SU-DHL-6 (cell line): Measurements from ENCODE around the gene LGR4.

Experiments
- H2AFZ ChIP-seq: fragments of 200-600 bp; sonication (generic); 2 replicates; pipeline ENCODE4 v1.6.1; 2014; ENCODE audit warnings: low read depth, mild to moderate bottlenecking, moderate library complexity, mixed read lengths, antibody characterized with exemption, low read length; ENCODE audit not compliant: severe bottlenecking
- H3F3A ChIP-seq: fragments of 200-600 bp; shearing (Covaris generic); 2 replicates; pipeline ENCODE4 v1.6.0; 2016; ENCODE audit warnings: antibody characterized with exemption, mild to moderate bottlenecking; ENCODE audit not compliant: insufficient read depth
- H3K27ac ChIP-seq: fragments of 200-600 bp; sonication (generic); 2 replicates; pipeline ENCODE4 v1.5.1; 2016; ENCODE audit warnings: low read depth, mild to moderate bottlenecking, low read length, moderate library complexity, mixed read lengths
- H3K27me3 ChIP-seq: fragments of 200-600 bp; sonication (generic), shearing (Covaris generic); 2 replicates; pipeline ENCODE4 v1.6.0; 2014; ENCODE audit warnings: mild to moderate bottlenecking, low read length
- H3K36me3 ChIP-seq: fragments of 200-600 bp; sonication (generic); 2 replicates; pipeline ENCODE4 v1.6.1; 2014; ENCODE audit warnings: mild to moderate bottlenecking, low read length, mixed read lengths
- H3K4me2 ChIP-seq: fragments of 300-600, 200-600 bp; shearing (Covaris generic), sonication (generic); 2 replicates; pipeline ENCODE4 v1.6.0; 2014; ENCODE audit warnings: low read length, low read depth, mild to moderate bottlenecking; ENCODE audit not compliant: poor library complexity, severe bottlenecking
- H3K4me3 ChIP-seq: fragments of 200-600 bp; sonication (generic); 2 replicates; pipeline ENCODE4 v1.5.1; 2014; ENCODE audit warnings: antibody characterized with exemption, low read length, mild to moderate bottlenecking, mixed read lengths; ENCODE audit not compliant: insufficient read depth, poor library complexity, severe bottlenecking
- H3K79me2 ChIP-seq: fragments of 200-600 bp; sonication (generic); 2 replicates; pipeline ENCODE4 v1.6.1; 2014; ENCODE audit warnings: mild to moderate bottlenecking, low read length, moderate library complexity; ENCODE audit not compliant: insufficient read depth
- H3K9ac ChIP-seq: fragments of 200-600 bp; sonication (generic); 2 replicates; pipeline ENCODE4 v1.7.0; 2014; ENCODE audit warnings: mild to moderate bottlenecking, low read length
- H3K9me2 ChIP-seq: fragments of 200-600 bp; sonication (generic); replicated peaks from 2 replicates; pipeline ENCODE4 v1.6.1; 2014; ENCODE audit warnings: low read length; ENCODE audit not compliant: insufficient read depth
- H3K9me3 ChIP-seq: fragments of 200-600 bp; sonication (generic); 2 replicates; pipeline ENCODE4 v1.6.1; 2014; ENCODE audit warnings: low read length, mixed read lengths; ENCODE audit not compliant: insufficient read depth
- H4K20me1 ChIP-seq: fragments of 200-600 bp; sonication (generic); 2 replicates; pipeline ENCODE4 v1.6.1; 2014; ENCODE audit warnings: low read depth, mild to moderate bottlenecking, antibody characterized with exemption, low read length, moderate library complexity, mixed read lengths
- EZH2phosphoT487 ChIP-seq: fragments of 200-600 bp; sonication (generic), shearing (Covaris generic); conservative IDR thresholded peaks from 2 replicates; pipeline ENCODE4 v1.6.1; 2018; ENCODE audit warnings: mild to moderate bottlenecking, antibody characterized with exemption, low read length, moderate library complexity, mixed read lengths
- TF ChIP-seq, protein P1 (sequence below): fragments of 200-600 bp; sonication (generic); IDR thresholded peaks from one replicate; pipeline ENCODE4 v1.5.1; 2017; ENCODE audit warnings: antibody characterized with exemption, mild to moderate bottlenecking, low read length, moderate library complexity; ENCODE audit not compliant: insufficient read depth, poor library complexity, severe bottlenecking

The LGR4 gene

GRCh38 chr11:27392278-27393114, 80.1 kb downstream of the LGR4 start:
- Histone ChIP-seq H3K4me2 (no peak overlapping the region), H3K9me3 (no peaks in the 10 kb centered on the region), H4K20me1 (no peaks in the 10 kb centered on the region), H3K79me2 (no peaks in the 10 kb centered on the region), H2AFZ (no peak overlapping the region), H3K4me3 (no peak overlapping the region), H3F3A (no peaks in the 10 kb centered on the region), H3K27me3 (no peaks in the 10 kb centered on the region), H3K9ac (no peak overlapping the region), H3K36me3 (no peaks in the 10 kb centered on the region), H3K9me2 (no peaks in the 10 kb centered on the region), H3K27ac (no peak overlapping the region)
- TF ChIP-seq EZH2phosphoT487 = no peak
- TF ChIP-seq, protein P1, sequence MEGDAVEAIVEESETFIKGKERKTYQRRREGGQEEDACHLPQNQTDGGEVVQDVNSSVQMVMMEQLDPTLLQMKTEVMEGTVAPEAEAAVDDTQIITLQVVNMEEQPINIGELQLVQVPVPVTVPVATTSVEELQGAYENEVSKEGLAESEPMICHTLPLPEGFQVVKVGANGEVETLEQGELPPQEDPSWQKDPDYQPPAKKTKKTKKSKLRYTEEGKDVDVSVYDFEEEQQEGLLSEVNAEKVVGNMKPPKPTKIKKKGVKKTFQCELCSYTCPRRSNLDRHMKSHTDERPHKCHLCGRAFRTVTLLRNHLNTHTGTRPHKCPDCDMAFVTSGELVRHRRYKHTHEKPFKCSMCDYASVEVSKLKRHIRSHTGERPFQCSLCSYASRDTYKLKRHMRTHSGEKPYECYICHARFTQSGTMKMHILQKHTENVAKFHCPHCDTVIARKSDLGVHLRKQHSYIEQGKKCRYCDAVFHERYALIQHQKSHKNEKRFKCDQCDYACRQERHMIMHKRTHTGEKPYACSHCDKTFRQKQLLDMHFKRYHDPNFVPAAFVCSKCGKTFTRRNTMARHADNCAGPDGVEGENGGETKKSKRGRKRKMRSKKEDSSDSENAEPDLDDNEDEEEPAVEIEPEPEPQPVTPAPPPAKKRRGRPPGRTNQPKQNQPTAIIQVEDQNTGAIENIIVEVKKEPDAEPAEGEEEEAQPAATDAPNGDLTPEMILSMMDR = no peak

DNA sequence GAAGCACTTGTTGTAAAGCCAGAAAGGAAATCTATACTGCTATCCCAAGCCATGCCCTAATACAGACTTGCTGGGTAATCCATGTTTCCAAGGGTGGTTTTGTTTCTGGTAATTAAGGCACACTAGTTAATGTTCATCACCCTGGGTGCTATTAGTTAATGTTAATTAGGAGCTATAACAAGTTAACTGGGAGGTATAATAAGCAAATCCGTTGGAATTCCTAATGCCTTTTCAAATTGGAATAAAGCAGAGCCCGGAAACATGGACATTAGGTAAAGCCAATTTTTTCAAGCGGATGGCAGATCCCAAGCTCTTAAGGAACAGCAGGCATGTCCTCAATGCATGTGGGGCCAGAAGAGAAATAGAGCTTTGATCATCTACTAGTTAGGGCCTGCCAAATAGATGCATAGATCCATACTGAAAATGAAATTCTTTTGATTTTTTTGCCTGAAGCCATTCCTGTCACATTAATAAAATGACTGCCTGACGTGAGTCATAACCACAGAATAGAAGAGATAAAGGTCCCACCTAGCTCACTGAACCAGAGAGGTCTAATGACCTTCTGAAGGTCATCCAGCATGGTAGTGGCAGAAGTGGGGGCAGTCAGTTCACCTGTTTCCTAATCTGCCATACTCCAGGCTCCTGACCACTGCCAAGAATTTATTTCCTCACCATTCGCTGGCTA, 81.1 kb downstream of the LGR4 start:
- Histone ChIP-seq H2AFZ (no peak overlapping the region), H3F3A (no peaks in the 10 kb centered on the region), H3K9me2 (no peaks in the 10 kb centered on the region), H3K79me2 (no peaks in the 10 kb centered on the region), H3K27me3 (no peaks in the 10 kb centered on the region), H3K36me3 (no peaks in the 10 kb centered on the region), H3K27ac (no peak overlapping the region), H3K4me2 (no peak overlapping the region), H3K9me3 (no peaks in the 10 kb centered on the region), H3K9ac (no peak overlapping the region), H3K4me3 (no peak overlapping the region), H4K20me1 (no peaks in the 10 kb centered on the region)
- no peak for TF ChIP-seq EZH2phosphoT487
- TF ChIP-seq, protein P1 = no peak

DNA sequence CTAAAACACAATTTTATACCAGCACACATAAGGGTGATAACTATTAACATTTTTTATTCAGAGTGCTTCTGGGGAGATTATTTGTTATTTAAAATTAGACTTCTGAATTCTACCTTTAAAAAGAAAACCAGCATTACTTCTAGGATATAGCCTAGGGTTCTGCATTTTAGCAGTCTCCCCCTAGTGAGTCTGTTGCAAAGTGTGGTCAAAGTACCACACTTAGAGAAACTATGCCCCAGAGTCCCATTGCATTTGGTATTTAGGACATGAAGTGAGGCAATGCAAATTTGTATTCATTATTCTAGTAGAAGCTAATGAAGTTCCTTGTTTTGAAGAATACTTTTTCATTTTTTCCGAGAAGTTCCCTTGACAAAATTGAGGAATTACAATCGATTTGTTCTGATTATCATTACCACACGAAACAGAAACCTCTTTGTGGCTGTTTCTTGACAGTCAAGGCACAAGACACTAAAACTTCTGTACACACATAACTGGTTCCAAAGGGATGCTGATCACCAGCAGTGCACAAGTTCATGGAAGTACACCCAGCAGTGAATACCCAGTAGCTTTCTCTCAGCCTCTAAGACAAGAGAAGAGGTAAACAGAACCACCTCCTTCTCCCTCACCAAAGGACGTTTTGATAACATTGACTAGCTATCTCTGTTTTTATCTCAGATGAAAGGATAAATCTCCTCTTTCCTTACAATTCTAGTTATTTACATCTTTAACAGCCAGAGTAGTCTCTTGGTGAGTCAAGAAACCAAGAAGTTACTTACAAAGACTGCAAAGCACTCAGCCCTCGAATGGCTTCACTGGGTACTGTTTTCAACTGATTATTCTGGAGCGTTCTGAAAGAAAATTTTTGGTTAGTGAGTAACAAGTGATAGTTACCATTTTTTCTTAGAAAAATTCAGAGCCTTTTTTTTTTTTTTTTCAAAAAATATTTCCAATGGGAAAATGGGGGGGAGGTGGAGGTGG, 82.0 kb downstream of the LGR4 start:
- Histone ChIP-seq H3K36me3 (no peaks in the 10 kb centered on the region), H3K9me3 (no peaks in the 10 kb centered on the region), H3K4me2 (no peak overlapping the region), H4K20me1 (no peaks in the 10 kb centered on the region), H2AFZ (no peak overlapping the region), H3K79me2 (no peaks in the 10 kb centered on the region), H3K4me3 (no peak overlapping the region), H3K27ac (no peak overlapping the region), H3F3A (no peaks in the 10 kb centered on the region), H3K27me3 (no peaks in the 10 kb centered on the region), H3K9ac (no peak overlapping the region), H3K9me2 (no peaks in the 10 kb centered on the region)
- TF ChIP-seq, protein P1 = no peak
- TF ChIP-seq EZH2phosphoT487 = no peak
